ENCODE measurements around the gene PPP1CC. TPM values are rescaled to one million over a fixed set of nuclear protein-coding genes. Genes with fewer than 3 reads are reported as not detected.
A peak's percentile ranks its signal among the peaks of the same experiment; 100 is the strongest.

The PPP1CC gene
- total RNA-seq, 1 experiment from 2014 or later: 321 TPM

DNA sequence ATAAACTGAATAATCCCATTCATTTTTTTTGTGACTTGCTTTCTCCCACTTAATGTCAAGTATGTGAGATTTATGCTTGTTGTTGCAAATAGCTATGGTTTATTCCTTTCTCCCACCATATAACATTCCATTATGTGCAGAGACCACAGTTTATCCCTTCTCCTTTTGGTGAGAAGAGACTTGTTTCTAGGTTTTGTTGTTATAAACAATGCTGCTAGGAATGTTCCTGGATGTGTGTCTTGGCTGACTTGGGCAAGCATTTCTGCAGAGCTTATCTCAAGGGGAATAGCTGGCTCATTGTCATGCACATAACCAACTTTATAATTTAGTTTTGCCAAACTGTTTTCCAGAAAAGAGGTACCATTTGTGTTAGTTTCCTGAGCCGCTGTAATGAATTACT, 47.6 kb upstream of the PPP1CC start:
- peaks cover 7% of the 10 kb centered on the region for H3K4me1 Mint-ChIP-seq
- ATAC-seq: no peak
- ChIA-PET CTCF (interaction anchor here (1.2 kb wide), 1 partner anchor 97 kb away, joined by 3 read pairs; no protein-coding TSS in a partner anchor), POLR2A (no interaction called here)
- H3K9me3 Mint-ChIP-seq: no peaks in the 10 kb centered on the region
- H3K4me3 Mint-ChIP-seq: no peak overlapping the region
- no peak overlapping the region for H3K27ac Mint-ChIP-seq
- H3K36me3 Mint-ChIP-seq: no peaks in the 10 kb centered on the region
- no peaks in the 10 kb centered on the region; the same call in 1 of the 2 replicates for H3K27me3 Mint-ChIP-seq (ENCODE audit: low read depth)
- TF ChIP-seq ZNF138 (CRISPR knock-in tag; conservative IDR thresholded peaks at IDR 0.05): no peak
- DNase-seq (ENCODE audit: low spot score): no peak

DNA sequence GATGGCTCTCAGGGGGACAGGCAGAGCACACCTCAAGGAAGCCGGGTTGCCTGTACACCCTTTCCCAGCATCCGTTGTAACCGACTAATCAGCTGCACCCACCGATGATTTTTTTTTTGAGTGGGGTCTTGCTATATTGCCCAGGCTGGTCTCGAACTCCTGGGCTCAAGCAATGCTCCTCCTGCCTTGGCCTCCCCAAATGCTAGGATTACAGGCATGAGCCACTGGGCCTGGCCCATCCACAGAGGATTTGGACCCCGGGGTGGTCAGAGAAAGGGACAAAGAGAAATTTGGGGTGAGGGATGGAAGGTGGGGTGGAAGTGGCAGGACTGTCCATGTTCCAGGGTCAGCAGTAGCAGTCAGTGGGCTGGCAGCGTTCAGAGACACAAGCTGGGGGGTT, 43.3 kb upstream of the PPP1CC start:
- Mint-ChIP-seq H3K4me3 (no peak overlapping the region), H3K36me3 (no peaks in the 10 kb centered on the region), H3K27ac (no peak overlapping the region), H3K9me3 (no peaks in the 10 kb centered on the region), H3K4me1 (peaks cover 20% of the 10 kb centered on the region), H3K27me3 (ENCODE audit: low read depth) (no peaks in the 10 kb centered on the region; the same call in none of the 2 replicates)
- DNase-seq (ENCODE audit: low spot score) (no peak), ATAC-seq (no peak)
- POLR2A ChIA-PET: no interaction called here
- CTCF ChIA-PET: no interaction called here
- no peak for TF ChIP-seq ZNF423 (CRISPR knock-in tag; IDR thresholded peaks at IDR 0.05)
- TF ChIP-seq ZNF121 (CRISPR knock-in tag; IDR thresholded peaks at IDR 0.05): peak; percentile 78; the same call in 1 of the 2 replicates

DNA sequence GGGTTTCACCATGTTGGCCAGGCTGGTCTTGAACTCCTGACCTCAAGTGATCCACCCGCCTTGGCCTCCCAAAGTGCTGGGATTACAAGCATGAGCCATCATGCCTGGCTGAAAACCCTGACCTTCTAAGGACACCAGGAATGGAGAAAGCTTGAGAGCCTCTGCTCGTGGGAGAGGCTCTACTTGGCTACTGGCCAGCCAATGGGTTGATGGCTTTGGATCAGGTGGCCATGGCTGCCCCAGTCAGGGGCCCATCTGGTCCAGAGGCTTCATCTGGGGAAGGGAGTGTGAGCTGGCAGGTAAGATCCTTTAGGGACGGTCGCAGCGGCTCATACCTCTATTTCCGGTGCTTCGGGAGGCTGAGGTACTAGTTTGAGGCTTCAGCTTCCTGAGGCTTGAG, 42.5 kb upstream of the PPP1CC start:
- no peak for ATAC-seq
- ChIA-PET POLR2A (no interaction called here), CTCF (interaction anchor here (0.6 to 1.5 kb wide), 3 partner anchors 12 to 667 kb away, joined by 3 to 4 read pairs (median 3); no protein-coding TSS in a partner anchor)
- Mint-ChIP-seq H3K27me3 (ENCODE audit: low read depth) (no peaks in the 10 kb centered on the region; the same call in none of the 2 replicates), H3K4me1 (peaks cover 15% of the 10 kb centered on the region), H3K27ac (no peak overlapping the region), H3K36me3 (no peaks in the 10 kb centered on the region), H3K4me3 (no peak overlapping the region), H3K9me3 (no peaks in the 10 kb centered on the region)
- TF ChIP-seq OVOL2 (CRISPR knock-in tag; IDR thresholded peaks at IDR 0.05; ENCODE audit: borderline replicate concordance) (no peak), PRRX2 (CRISPR knock-in tag; IDR thresholded peaks at IDR 0.05) (no peak), NFE2L1 (CRISPR knock-in tag; IDR thresholded peaks at IDR 0.05) (no peak), SOX15 (CRISPR knock-in tag; IDR thresholded peaks at IDR 0.05) (no peak), ZNF416 (CRISPR knock-in tag; IDR thresholded peaks at IDR 0.05) (no peak), CREB1 (CRISPR knock-in tag; IDR thresholded peaks at IDR 0.05) (no peak), ZBTB21 (CRISPR knock-in tag; IDR thresholded peaks at IDR 0.05; ENCODE audit: borderline replicate concordance) (no peak), ESRRA (CRISPR knock-in tag; IDR thresholded peaks at IDR 0.05; ENCODE audit: borderline replicate concordance) (no peak), ATF1 (CRISPR knock-in tag; IDR thresholded peaks at IDR 0.05) (no peak), IRF2 (CRISPR knock-in tag; IDR thresholded peaks at IDR 0.05; ENCODE audit: borderline replicate concordance, low read depth) (no peak)
- TF ChIP-seq, protein P1, sequence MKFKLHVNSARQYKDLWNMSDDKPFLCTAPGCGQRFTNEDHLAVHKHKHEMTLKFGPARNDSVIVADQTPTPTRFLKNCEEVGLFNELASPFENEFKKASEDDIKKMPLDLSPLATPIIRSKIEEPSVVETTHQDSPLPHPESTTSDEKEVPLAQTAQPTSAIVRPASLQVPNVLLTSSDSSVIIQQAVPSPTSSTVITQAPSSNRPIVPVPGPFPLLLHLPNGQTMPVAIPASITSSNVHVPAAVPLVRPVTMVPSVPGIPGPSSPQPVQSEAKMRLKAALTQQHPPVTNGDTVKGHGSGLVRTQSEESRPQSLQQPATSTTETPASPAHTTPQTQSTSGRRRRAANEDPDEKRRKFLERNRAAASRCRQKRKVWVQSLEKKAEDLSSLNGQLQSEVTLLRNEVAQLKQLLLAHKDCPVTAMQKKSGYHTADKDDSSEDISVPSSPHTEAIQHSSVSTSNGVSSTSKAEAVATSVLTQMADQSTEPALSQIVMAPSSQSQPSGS (CRISPR knock-in tag; IDR thresholded peaks at IDR 0.05; ENCODE audit: borderline replicate concordance, low read depth): no peak
- TF ChIP-seq, protein P2, sequence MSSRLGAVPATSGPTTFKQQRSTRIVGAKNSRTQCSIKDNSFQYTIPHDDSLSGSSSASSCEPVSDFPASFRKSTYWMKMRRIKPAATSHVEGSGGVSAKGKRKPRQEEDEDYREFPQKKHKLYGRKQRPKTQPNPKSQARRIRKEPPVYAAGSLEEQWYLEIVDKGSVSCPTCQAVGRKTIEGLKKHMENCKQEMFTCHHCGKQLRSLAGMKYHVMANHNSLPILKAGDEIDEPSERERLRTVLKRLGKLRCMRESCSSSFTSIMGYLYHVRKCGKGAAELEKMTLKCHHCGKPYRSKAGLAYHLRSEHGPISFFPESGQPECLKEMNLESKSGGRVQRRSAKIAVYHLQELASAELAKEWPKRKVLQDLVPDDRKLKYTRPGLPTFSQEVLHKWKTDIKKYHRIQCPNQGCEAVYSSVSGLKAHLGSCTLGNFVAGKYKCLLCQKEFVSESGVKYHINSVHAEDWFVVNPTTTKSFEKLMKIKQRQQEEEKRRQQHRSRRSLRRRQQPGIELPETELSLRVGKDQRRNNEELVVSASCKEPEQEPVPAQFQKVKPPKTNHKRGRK (CRISPR knock-in tag; IDR thresholded peaks at IDR 0.05; ENCODE audit: borderline replicate concordance): no peak
- TF ChIP-seq, protein P3, sequence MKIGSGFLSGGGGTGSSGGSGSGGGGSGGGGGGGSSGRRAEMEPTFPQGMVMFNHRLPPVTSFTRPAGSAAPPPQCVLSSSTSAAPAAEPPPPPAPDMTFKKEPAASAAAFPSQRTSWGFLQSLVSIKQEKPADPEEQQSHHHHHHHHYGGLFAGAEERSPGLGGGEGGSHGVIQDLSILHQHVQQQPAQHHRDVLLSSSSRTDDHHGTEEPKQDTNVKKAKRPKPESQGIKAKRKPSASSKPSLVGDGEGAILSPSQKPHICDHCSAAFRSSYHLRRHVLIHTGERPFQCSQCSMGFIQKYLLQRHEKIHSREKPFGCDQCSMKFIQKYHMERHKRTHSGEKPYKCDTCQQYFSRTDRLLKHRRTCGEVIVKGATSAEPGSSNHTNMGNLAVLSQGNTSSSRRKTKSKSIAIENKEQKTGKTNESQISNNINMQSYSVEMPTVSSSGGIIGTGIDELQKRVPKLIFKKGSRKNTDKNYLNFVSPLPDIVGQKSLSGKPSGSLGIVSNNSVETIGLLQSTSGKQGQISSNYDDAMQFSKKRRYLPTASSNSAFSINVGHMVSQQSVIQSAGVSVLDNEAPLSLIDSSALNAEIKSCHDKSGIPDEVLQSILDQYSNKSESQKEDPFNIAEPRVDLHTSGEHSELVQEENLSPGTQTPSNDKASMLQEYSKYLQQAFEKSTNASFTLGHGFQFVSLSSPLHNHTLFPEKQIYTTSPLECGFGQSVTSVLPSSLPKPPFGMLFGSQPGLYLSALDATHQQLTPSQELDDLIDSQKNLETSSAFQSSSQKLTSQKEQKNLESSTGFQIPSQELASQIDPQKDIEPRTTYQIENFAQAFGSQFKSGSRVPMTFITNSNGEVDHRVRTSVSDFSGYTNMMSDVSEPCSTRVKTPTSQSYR (CRISPR knock-in tag; IDR thresholded peaks at IDR 0.05): no peak
- TF ChIP-seq, protein P4, sequence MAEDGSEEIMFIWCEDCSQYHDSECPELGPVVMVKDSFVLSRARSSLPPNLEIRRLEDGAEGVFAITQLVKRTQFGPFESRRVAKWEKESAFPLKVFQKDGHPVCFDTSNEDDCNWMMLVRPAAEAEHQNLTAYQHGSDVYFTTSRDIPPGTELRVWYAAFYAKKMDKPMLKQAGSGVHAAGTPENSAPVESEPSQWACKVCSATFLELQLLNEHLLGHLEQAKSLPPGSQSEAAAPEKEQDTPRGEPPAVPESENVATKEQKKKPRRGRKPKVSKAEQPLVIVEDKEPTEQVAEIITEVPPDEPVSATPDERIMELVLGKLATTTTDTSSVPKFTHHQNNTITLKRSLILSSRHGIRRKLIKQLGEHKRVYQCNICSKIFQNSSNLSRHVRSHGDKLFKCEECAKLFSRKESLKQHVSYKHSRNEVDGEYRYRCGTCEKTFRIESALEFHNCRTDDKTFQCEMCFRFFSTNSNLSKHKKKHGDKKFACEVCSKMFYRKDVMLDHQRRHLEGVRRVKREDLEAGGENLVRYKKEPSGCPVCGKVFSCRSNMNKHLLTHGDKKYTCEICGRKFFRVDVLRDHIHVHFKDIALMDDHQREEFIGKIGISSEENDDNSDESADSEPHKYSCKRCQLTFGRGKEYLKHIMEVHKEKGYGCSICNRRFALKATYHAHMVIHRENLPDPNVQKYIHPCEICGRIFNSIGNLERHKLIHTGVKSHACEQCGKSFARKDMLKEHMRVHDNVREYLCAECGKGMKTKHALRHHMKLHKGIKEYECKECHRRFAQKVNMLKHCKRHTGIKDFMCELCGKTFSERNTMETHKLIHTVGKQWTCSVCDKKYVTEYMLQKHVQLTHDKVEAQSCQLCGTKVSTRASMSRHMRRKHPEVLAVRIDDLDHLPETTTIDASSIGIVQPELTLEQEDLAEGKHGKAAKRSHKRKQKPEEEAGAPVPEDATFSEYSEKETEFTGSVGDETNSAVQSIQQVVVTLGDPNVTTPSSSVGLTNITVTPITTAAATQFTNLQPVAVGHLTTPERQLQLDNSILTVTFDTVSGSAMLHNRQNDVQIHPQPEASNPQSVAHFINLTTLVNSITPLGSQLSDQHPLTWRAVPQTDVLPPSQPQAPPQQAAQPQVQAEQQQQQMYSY (CRISPR knock-in tag; IDR thresholded peaks at IDR 0.05): no peak
- TF ChIP-seq, protein P5, sequence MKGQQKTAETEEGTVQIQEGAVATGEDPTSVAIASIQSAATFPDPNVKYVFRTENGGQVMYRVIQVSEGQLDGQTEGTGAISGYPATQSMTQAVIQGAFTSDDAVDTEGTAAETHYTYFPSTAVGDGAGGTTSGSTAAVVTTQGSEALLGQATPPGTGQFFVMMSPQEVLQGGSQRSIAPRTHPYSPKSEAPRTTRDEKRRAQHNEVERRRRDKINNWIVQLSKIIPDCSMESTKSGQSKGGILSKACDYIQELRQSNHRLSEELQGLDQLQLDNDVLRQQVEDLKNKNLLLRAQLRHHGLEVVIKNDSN (CRISPR knock-in tag; IDR thresholded peaks at IDR 0.05): no peak; the same call in 1 of the 2 replicates
- DNase-seq (ENCODE audit: low spot score): no peak
